ENCODE results near the gene UBE2S. TPM values are rescaled to one million over a fixed set of nuclear protein-coding genes. Genes with fewer than 3 reads are reported as not detected.

Gene UBE2S
- total RNA-seq, 2 donors from 2014 or later, result 43.8 to 147 TPM

- Histone ChIP-seq H3K27me3 (peaks cover 21% of the 10 kb centered on the region), H3K9ac (ENCODE audit: low read depth in 2 of 2, low read length in 2 of 2) (no peak within 1 kb of the TSS)
- no peak for DNase-seq
These were observed 31.2 kb downstream of the UBE2S start, which contains the start of gene TMEM190 for GRCh38 chr19:55376241-55376933. TSS of gene TMEM190 (plus strand) at chr19:55376826. CDS start at chr19:55376854, 28 bp downstream.

GRCh38 chr19:55373993-55374757, 33.4 kb downstream of the UBE2S start:
- H3K27me3 ChIP-seq, result peaks cover 41% of the 10 kb centered on the region
- no peak for DNase-seq
- no peak for TF ChIP-seq CTCF (IDR thresholded peaks at IDR 0.05)
- intact Hi-C loops (cut with DNase I), result no loop called here
- H3K4me3 ChIP-seq, result no peak overlapping the region
- H3K27ac ChIP-seq, result no peak overlapping the region
- no peaks in the 10 kb centered on the region for H3K36me3 ChIP-seq
- peaks cover 1% of the 10 kb centered on the region for H3K4me1 ChIP-seq
- H3K9ac ChIP-seq (ENCODE audit: low read depth in 2 of 2, low read length in 2 of 2), result no peak overlapping the region
- no peaks in the 10 kb centered on the region for H3K9me3 ChIP-seq

More at GRCh38 chr19:55376241-55376933, 31.2 kb downstream of the UBE2S start, which contains the start of gene TMEM190:
- H3K4me1 ChIP-seq, result no peaks in the 10 kb centered on the region
- intact Hi-C loops (cut with DNase I), result no loop called here
- no peaks in the 10 kb centered on the region for H3K9me3 ChIP-seq
- no peak within 1 kb of the TSS for H3K4me3 ChIP-seq
- TF ChIP-seq CTCF (IDR thresholded peaks at IDR 0.05), result no peak
- no peaks in the 10 kb centered on the region for H3K36me3 ChIP-seq
- no peak within 1 kb of the TSS for H3K27ac ChIP-seq

GRCh38 chr19:55373306-55373992, 34.1 kb downstream of the UBE2S start:
- no peak for DNase-seq
- no peak overlapping the region for H3K4me3 ChIP-seq
- peaks cover 48% of the 10 kb centered on the region for H3K27me3 ChIP-seq
- H3K9me3 ChIP-seq, result no peaks in the 10 kb centered on the region
- no peak overlapping the region for H3K27ac ChIP-seq
- no peak overlapping the region for H3K9ac ChIP-seq (ENCODE audit: low read depth in 2 of 2, low read length in 2 of 2)
- peaks cover 4% of the 10 kb centered on the region for H3K4me1 ChIP-seq
- intact Hi-C loops (cut with DNase I), result no loop called here
- no peaks in the 10 kb centered on the region for H3K36me3 ChIP-seq
- no peak for TF ChIP-seq CTCF (IDR thresholded peaks at IDR 0.05)

- Histone ChIP-seq H3K36me3 (no peaks in the 10 kb centered on the region), H3K4me3 (no peak overlapping the region), H3K27ac (no peak overlapping the region), H3K27me3 (peaks cover 53% of the 10 kb centered on the region), H3K9ac (ENCODE audit: low read depth in 2 of 2, low read length in 2 of 2) (no peak overlapping the region), H3K4me1 (peaks cover 4% of the 10 kb centered on the region), H3K9me3 (no peaks in the 10 kb centered on the region)
- no peak for TF ChIP-seq CTCF (IDR thresholded peaks at IDR 0.05)
- DNase-seq, result no peak
- intact Hi-C loops (cut with DNase I), result no loop called here
These were observed 35.1 kb downstream of the UBE2S start for GRCh38 chr19:55372316-55373081.

Data from colonic mucosa (tissue), 4 donors.